ENCODE results near the gene INSYN2B.

INSYN2B gene

DNA sequence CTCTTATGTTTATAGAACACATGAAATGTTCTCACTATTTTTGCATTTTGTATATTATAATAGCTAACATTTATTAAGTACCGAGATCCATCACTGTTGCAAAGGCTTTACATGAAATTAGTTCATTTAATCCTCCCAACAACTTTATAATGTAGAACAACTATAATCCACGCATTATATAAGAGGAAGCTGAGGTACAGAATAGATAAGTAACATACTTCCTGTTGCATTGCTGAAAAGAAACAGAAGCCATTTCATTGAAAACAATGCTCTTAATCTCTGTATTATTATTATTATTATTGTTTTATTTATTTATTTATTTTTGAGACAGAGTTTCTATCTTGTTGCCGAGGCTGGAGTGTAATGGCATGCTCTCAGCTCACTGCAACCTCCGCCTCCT is 7.9 kb upstream of the INSYN2B start:
- no peak for TF ChIP-seq Cebpa-rat (IDR thresholded peaks at IDR 0.05)
- peaks cover 55 to 100% (median 87%) of the 10 kb centered on the region in 11 experiments for H3K36me3 ChIP-seq
- H3K4me1 ChIP-seq = no peaks in the 10 kb centered on the region
- H3K9me3 ChIP-seq (replicated peaks in 1 of 11) = no peaks in the 10 kb centered on the region
- no peaks in the 10 kb centered on the region for H3K27me3 ChIP-seq
- H3K27ac ChIP-seq = no peak overlapping the region
- no peak overlapping the region for H3K4me2 ChIP-seq
- H3K4me3 ChIP-seq = no peak overlapping the region
- H4K20me1 ChIP-seq = peaks cover 0 to 11% (median 0%) of the 10 kb centered on the region in 11 experiments; a peak in 3 of 22 replicates
- H3K9ac ChIP-seq = no peak overlapping the region

DNA sequence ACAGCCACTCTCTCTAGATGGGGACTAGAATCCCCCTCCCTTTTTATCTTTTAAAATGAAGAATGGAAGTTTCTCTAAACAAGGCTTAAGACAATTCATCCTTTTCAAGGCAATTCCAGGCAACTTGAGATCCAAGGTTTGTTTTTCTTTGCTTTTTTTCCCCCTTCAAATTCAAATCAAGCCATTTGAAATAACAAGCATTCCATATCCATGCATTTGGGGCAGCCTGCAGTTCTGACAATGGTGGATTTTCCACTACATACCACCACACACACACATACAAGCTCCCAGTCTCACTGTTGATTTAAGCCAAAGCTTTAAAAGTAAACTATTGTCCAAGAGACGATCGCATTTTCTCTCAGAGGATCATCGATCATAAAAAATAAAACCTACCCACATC is 424 bp downstream of the INSYN2B start:
- no peak overlapping the region for H3K4me2 ChIP-seq
- no peaks in the 10 kb centered on the region for H3K9me3 ChIP-seq (replicated peaks in 1 of 11)
- peaks cover 14 to 88% (median 26%) of the 10 kb centered on the region in 11 experiments for H3K36me3 ChIP-seq
- H3K27ac ChIP-seq = no peak overlapping the region
- peaks cover 0 to 7% (median 0%) of the 10 kb centered on the region in 10 experiments; a peak in 1 of 20 replicates for H3K4me1 ChIP-seq
- H4K20me1 ChIP-seq = peaks cover 0 to 68% (median 0%) of the 10 kb centered on the region in 11 experiments; a peak in 8 of 22 replicates
- no peak overlapping the region for H3K4me3 ChIP-seq
- no peaks in the 10 kb centered on the region for H3K27me3 ChIP-seq
- H3K9ac ChIP-seq = no peak overlapping the region
- TF ChIP-seq Cebpa-rat (IDR thresholded peaks at IDR 0.05) = no peak

DNA sequence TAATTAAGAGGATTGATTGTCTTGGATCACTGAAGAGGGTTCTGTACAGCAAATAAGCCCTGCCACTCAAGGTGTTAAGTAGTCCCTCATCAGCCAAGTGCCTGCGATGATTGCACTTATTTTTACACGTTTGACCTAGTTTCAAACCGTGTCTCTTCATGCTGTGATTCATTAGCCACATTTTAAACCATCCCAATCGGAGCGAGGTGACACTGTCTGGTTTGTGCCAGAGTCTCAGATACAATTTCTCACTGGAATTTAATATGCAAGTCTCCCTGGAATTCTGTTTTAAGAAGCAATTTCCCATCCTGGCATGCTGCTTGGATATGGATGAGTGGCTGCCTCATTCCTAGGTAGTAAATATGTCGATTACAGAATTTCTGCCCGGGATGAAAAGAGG is 1.6 kb downstream of the INSYN2B start:
- Histone ChIP-seq H3K9ac (no peak overlapping the region), H4K20me1 (peaks cover 0 to 79% (median 0%) of the 10 kb centered on the region in 11 experiments; a peak in 8 of 22 replicates), H3K9me3 (replicated peaks in 1 of 11) (no peaks in the 10 kb centered on the region), H3K4me2 (no peak overlapping the region), H3K27me3 (no peaks in the 10 kb centered on the region), H3K4me3 (no peak overlapping the region), H3K36me3 (peaks cover 6 to 88% (median 15%) of the 10 kb centered on the region in 11 experiments), H3K4me1 (peaks cover 0 to 7% (median 0%) of the 10 kb centered on the region in 10 experiments; a peak in 1 of 20 replicates), H3K27ac (no peak overlapping the region)
- no peak for TF ChIP-seq Cebpa-rat (IDR thresholded peaks at IDR 0.05)

DNA sequence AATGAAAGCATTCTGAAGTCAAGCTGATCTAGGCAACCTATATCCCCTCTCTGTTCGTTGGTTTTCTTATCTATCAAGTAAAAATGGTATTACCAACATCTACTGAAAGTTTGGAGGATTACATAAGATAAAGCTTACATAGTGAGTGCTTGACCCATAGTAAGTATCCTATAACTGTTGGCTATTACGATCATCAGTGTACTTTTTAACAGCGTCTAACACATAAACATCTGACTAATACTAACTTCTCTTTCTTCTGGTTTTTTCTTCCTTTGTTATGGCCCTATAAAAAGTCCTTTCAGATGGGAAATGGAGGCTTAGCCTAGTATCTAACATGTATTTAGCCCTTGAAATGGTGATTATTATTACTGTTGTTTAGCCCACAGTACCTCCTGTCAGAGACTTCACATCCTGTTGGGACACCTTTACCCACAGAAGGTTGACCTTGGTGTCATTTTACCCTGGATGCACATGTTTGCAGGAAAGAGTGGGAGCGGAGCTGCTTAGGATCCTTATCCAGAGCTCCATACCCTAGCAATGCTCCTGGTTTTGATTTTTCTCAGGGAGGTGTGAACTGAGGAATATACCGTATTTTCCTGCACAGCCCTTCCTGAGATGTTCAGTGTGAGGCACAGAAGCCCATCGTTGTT is 6.0 kb downstream of the INSYN2B start:
- no peak overlapping the region for H3K9ac ChIP-seq
- H3K36me3 ChIP-seq = peaks cover 0 to 72% (median 11%) of the 10 kb centered on the region in 11 experiments; a peak in 10 of 22 replicates
- no peak overlapping the region for H3K27ac ChIP-seq
- peaks cover 0 to 89% (median 0%) of the 10 kb centered on the region in 11 experiments; a peak in 8 of 22 replicates for H4K20me1 ChIP-seq
- no peak overlapping the region for H3K4me3 ChIP-seq
- no peak overlapping the region for H3K4me2 ChIP-seq
- H3K27me3 ChIP-seq = no peaks in the 10 kb centered on the region
- peaks cover 0 to 28% (median 2%) of the 10 kb centered on the region in 10 experiments; a peak in 8 of 20 replicates for H3K4me1 ChIP-seq
- no peak for TF ChIP-seq Cebpa-rat (IDR thresholded peaks at IDR 0.05)
- H3K9me3 ChIP-seq (replicated peaks in 1 of 11) = no peaks in the 10 kb centered on the region

DNA sequence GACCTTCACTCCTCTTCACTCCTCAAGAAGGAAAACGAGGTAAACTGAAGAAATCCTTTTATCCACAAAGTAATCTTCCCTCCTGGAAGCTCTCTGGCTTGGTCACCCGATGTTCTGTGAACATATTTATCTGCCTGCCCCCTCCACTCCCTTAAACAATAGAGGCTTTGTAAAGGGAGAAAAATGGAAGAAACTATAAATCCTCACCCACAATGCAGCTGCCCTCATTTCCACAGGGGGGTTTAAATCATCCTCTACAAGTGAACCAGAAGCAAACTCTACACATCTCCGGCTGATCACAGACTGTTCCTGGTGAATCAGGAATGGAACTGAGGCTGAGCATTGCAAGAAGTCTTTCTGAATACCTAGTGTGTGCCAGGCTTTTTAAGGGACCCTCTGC is 7.2 kb downstream of the INSYN2B start:
- H3K4me3 ChIP-seq = no peak overlapping the region
- no peaks in the 10 kb centered on the region for H3K9me3 ChIP-seq (replicated peaks in 1 of 11)
- H3K36me3 ChIP-seq = peaks cover 0 to 70% (median 11%) of the 10 kb centered on the region in 11 experiments; a peak in 10 of 22 replicates
- H3K4me1 ChIP-seq = peaks cover 0 to 30% (median 2%) of the 10 kb centered on the region in 10 experiments; a peak in 8 of 20 replicates
- no peak for TF ChIP-seq Cebpa-rat (IDR thresholded peaks at IDR 0.05)
- H3K4me2 ChIP-seq = no peak overlapping the region
- H4K20me1 ChIP-seq = peaks cover 0 to 89% (median 0%) of the 10 kb centered on the region in 11 experiments; a peak in 8 of 22 replicates
- no peaks in the 10 kb centered on the region for H3K27me3 ChIP-seq
- H3K9ac ChIP-seq = no peak overlapping the region
- H3K27ac ChIP-seq = no peak overlapping the region

DNA sequence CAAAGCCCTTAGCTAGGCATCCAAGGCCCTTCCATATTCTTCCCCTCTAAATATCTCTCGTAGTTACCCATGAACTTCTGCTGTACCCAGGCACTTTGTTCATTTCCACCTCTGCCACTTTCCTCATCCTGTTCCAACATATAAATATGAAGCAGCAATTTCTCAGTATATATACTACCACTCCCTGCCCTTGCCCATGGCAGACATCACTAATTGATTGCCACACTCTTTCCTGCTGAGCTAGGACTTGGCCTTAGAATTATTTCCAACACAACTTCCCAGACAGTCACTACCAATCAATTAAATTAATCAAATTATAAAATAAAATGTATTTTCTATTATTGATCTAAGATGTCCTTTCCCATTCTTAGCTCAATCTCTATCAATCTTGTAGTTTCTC is 8.5 kb downstream of the INSYN2B start:
- Histone ChIP-seq H3K9me3 (replicated peaks in 1 of 11) (no peaks in the 10 kb centered on the region), H3K9ac (no peak overlapping the region), H3K4me3 (no peak overlapping the region), H3K27me3 (no peaks in the 10 kb centered on the region), H3K27ac (no peak overlapping the region), H3K4me1 (peaks cover 0 to 30% (median 2%) of the 10 kb centered on the region in 10 experiments; a peak in 8 of 20 replicates), H3K36me3 (peaks cover 0 to 66% (median 11%) of the 10 kb centered on the region in 11 experiments; a peak in 11 of 22 replicates), H4K20me1 (peaks cover 0 to 89% (median 0%) of the 10 kb centered on the region in 11 experiments; a peak in 7 of 22 replicates), H3K4me2 (0 out of 22 replicates have a peak overlapping the region, but pooled peaks of 1 of the 11 experiments have one; percentile 51)
- TF ChIP-seq Cebpa-rat (IDR thresholded peaks at IDR 0.05) = no peak

DNA sequence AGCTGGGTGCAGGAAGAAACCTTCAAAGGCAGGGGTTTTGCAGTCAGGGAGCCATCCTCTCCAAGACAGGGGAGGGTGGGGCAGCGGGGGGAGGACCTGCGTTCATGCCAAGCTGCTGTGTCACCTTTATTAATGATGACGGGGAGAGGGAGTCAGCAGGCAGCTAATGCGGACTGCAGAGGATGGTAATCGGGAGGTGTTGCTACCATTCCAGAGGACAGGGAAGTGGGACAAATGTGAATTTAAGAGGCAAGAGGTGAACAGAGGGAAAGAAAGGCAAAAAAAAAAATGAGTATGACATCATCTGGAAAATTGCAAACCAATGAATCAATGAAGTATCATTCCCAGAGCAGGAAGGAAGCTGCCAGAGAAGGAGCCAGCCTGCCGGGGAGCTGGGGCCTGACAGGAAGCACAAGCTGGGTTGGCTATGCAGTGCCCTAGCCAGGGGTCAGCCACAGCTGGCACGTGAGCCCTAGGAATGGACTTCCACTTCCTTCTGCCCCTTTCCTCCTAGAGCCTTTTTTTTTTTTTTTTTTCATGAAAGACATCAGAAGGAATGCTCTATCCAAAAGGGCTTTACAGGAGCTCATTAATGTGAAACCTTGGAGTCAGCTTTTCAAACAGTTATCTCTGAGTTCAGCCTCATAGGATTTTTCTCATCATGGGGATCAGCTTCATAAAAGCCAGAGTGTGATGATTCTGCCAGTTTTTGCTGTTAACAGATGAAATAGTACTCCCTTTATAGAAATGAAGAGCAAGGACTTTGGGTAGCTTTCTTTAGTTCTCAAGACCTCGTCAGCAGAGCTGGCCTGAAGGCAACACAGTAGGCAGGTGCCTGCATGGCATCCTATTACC is 9.2 kb downstream of the INSYN2B start:
- H3K27ac ChIP-seq = 0 out of 22 replicates have a peak overlapping the region, but pooled peaks of 1 of the 11 experiments have one; percentile 13
- H3K9me3 ChIP-seq (replicated peaks in 1 of 11) = no peaks in the 10 kb centered on the region
- H3K27me3 ChIP-seq = no peaks in the 10 kb centered on the region

DNA sequence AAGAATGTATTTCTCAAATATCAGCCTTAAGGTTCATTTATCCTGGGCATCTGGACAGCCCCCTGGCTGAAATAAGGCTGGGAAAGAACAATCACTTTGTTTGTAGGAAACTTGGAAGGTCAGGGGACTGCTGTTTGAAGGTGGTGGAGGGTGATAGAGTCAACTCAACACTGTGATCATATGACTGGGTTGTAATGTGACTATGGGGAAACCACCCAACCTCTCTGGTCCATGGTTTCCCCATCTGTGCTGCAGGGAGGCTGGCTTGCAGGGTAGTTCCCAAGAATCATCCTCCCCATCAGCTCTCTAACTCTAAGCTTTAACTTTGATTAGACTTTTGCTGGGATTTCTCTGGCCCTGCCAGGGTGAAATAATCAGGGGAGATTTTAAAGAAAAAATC is 10.0 kb downstream of the INSYN2B start:
- Histone ChIP-seq H3K4me1 (peaks cover 0 to 30% (median 2%) of the 10 kb centered on the region in 10 experiments; a peak in 8 of 20 replicates), H4K20me1 (peaks cover 0 to 95% (median 0%) of the 10 kb centered on the region in 11 experiments; a peak in 7 of 22 replicates), H3K36me3 (peaks cover 0 to 69% (median 12%) of the 10 kb centered on the region in 11 experiments; a peak in 12 of 22 replicates), H3K27me3 (no peaks in the 10 kb centered on the region), H3K4me3 (no peak overlapping the region), H3K9me3 (replicated peaks in 1 of 11) (no peaks in the 10 kb centered on the region), H3K9ac (no peak overlapping the region), H3K4me2 (peak overlapping the region in 3 of 11 experiments; percentile 8 to 60 (median 51); a peak in 4 of 22 replicates), H3K27ac (no peak overlapping the region)
- no peak for TF ChIP-seq Cebpa-rat (IDR thresholded peaks at IDR 0.05)

More for the DNA sequence above, 9.2 kb downstream of the INSYN2B start:
- Histone ChIP-seq H3K4me2 (peak overlapping the region in 3 of 11 experiments; percentile 8 to 60 (median 51); a peak in 5 of 22 replicates), H4K20me1 (peaks cover 0 to 89% (median 0%) of the 10 kb centered on the region in 11 experiments; a peak in 7 of 22 replicates), H3K4me1 (peaks cover 0 to 30% (median 2%) of the 10 kb centered on the region in 10 experiments; a peak in 8 of 20 replicates), H3K4me3 (no peak overlapping the region), H3K36me3 (peaks cover 0 to 68% (median 12%) of the 10 kb centered on the region in 11 experiments; a peak in 11 of 22 replicates), H3K9ac (no peak overlapping the region)
- no peak for TF ChIP-seq Cebpa-rat (IDR thresholded peaks at IDR 0.05)
